Mononuclear cell (primary cell): ENCODE measurements around the gene SEH1L. TPM values are rescaled to one million over a fixed set of nuclear protein-coding genes. Genes with fewer than 3 reads are reported as not detected.

Experiments used
- H3K27me3 ChIP-seq: 2 replicates; pipeline ENCODE4 v1.6.0; 2011; ENCODE audit warnings: low read length, control low read depth; ENCODE audit not compliant: insufficient read depth
- H3K4me1 ChIP-seq: 2 replicates; pipeline ENCODE4 v1.5.1; 2011; ENCODE audit warnings: mild to moderate bottlenecking, low read length, control low read depth; ENCODE audit not compliant: insufficient read depth
- H3K4me3 ChIP-seq: 2 replicates; pipeline ENCODE4 v1.5.1; 2011; ENCODE audit warnings: mild to moderate bottlenecking, low read length, moderate library complexity
- H3K9me3 ChIP-seq: 2 replicates; pipeline ENCODE4 v1.5.1; 2011; ENCODE audit warnings: low read depth, mild to moderate bottlenecking, control low read depth, low read length
- total RNA-seq: library from RNA; depleted of rRNA; stranded (reverse); fragments of >200 nt; gene quantifications from one replicate; pipeline ENCODE4 v1.2.3, GENCODE V29; 2012

The SEH1L gene
- total RNA-seq, 1 donor = 17.1 TPM

- H3K27me3 ChIP-seq = no peaks in the 10 kb centered on the region
- H3K4me3 ChIP-seq = no peak overlapping the region
- H3K4me1 ChIP-seq = peaks cover 6% of the 10 kb centered on the region
- no peaks in the 10 kb centered on the region for H3K9me3 ChIP-seq
These were observed 18.2 kb upstream of the SEH1L start for GRCh38 chr18:12929477-12930083.

GRCh38 chr18:12930376-12930775, 17.4 kb upstream of the SEH1L start:
- no peaks in the 10 kb centered on the region for H3K9me3 ChIP-seq

GRCh38 chr18:12930908-12931307, 16.9 kb upstream of the SEH1L start:
- Histone ChIP-seq H3K27me3 (no peaks in the 10 kb centered on the region), H3K4me3 (no peak overlapping the region), H3K4me1 (peaks cover 6% of the 10 kb centered on the region), H3K9me3 (no peaks in the 10 kb centered on the region)

More at GRCh38 chr18:12930376-12930775, 17.4 kb upstream of the SEH1L start:
- Histone ChIP-seq H3K27me3 (no peaks in the 10 kb centered on the region), H3K4me1 (peaks cover 6% of the 10 kb centered on the region), H3K4me3 (no peak overlapping the region)

GRCh38 chr18:12933327-12933726, 14.5 kb upstream of the SEH1L start:
- Histone ChIP-seq H3K4me1 (peaks cover 6% of the 10 kb centered on the region), H3K9me3 (no peaks in the 10 kb centered on the region), H3K27me3 (no peaks in the 10 kb centered on the region), H3K4me3 (no peak overlapping the region)

- Histone ChIP-seq H3K27me3 (no peaks in the 10 kb centered on the region), H3K4me3 (no peak overlapping the region), H3K4me1 (peaks cover under 1% of the 10 kb centered on the region), H3K9me3 (no peaks in the 10 kb centered on the region)
These were observed 13.2 kb upstream of the SEH1L start for GRCh38 chr18:12934454-12935071.

- H3K4me3 ChIP-seq = no peak overlapping the region
- H3K4me1 ChIP-seq = no peaks in the 10 kb centered on the region
- H3K27me3 ChIP-seq = no peaks in the 10 kb centered on the region
- no peaks in the 10 kb centered on the region for H3K9me3 ChIP-seq
These were observed 8.6 kb upstream of the SEH1L start for GRCh38 chr18:12939162-12939561.

GRCh38 chr18:12943215-12943614, 4.6 kb upstream of the SEH1L start:
- no peaks in the 10 kb centered on the region for H3K9me3 ChIP-seq
- H3K4me3 ChIP-seq = no peak overlapping the region
- H3K27me3 ChIP-seq = no peaks in the 10 kb centered on the region
- H3K4me1 ChIP-seq = peaks cover 8% of the 10 kb centered on the region

GRCh38 chr18:12944709-12945108, 3.1 kb upstream of the SEH1L start:
- H3K27me3 ChIP-seq = no peaks in the 10 kb centered on the region
- no peaks in the 10 kb centered on the region for H3K9me3 ChIP-seq
- H3K4me3 ChIP-seq = no peak overlapping the region
- H3K4me1 ChIP-seq = peaks cover 20% of the 10 kb centered on the region

GRCh38 chr18:12946549-12947284, 1.1 kb upstream of the SEH1L start:
- Histone ChIP-seq H3K4me3 (peak overlapping the region; percentile 62), H3K4me1 (peaks cover 25% of the 10 kb centered on the region), H3K9me3 (no peaks in the 10 kb centered on the region), H3K27me3 (no peaks in the 10 kb centered on the region)

- H3K4me3 ChIP-seq = peak overlapping the region; percentile 60
- no peaks in the 10 kb centered on the region for H3K9me3 ChIP-seq
These were observed 416 bp downstream of the SEH1L start for GRCh38 chr18:12948050-12948804.

GRCh38 chr18:12958478-12958877, 10.7 kb downstream of the SEH1L start:
- Histone ChIP-seq H3K4me1 (no peaks in the 10 kb centered on the region), H3K27me3 (no peaks in the 10 kb centered on the region), H3K4me3 (no peak overlapping the region), H3K9me3 (no peaks in the 10 kb centered on the region)

More at GRCh38 chr18:12948050-12948804, 416 bp downstream of the SEH1L start:
- peaks cover 25% of the 10 kb centered on the region for H3K4me1 ChIP-seq
- no peaks in the 10 kb centered on the region for H3K27me3 ChIP-seq

- Histone ChIP-seq H3K4me1 (peaks cover 4% of the 10 kb centered on the region), H3K9me3 (no peaks in the 10 kb centered on the region), H3K4me3 (no peak overlapping the region), H3K27me3 (no peaks in the 10 kb centered on the region)
These were observed 12.6 kb downstream of the SEH1L start for GRCh38 chr18:12960395-12960794.

GRCh38 chr18:12960853-12961397, 13.1 kb downstream of the SEH1L start:
- peaks cover 4% of the 10 kb centered on the region for H3K4me1 ChIP-seq
- no peaks in the 10 kb centered on the region for H3K9me3 ChIP-seq
- H3K4me3 ChIP-seq = no peak overlapping the region
- H3K27me3 ChIP-seq = no peaks in the 10 kb centered on the region

GRCh38 chr18:12963069-12963468, 15.3 kb downstream of the SEH1L start:
- Histone ChIP-seq H3K4me1 (peaks cover 4% of the 10 kb centered on the region), H3K4me3 (no peak overlapping the region)

GRCh38 chr18:12968115-12968514, 20.3 kb downstream of the SEH1L start:
- H3K4me1 ChIP-seq = peaks cover 4% of the 10 kb centered on the region
- no peaks in the 10 kb centered on the region for H3K27me3 ChIP-seq
- H3K4me3 ChIP-seq = no peak overlapping the region
- H3K9me3 ChIP-seq = no peaks in the 10 kb centered on the region

More at GRCh38 chr18:12963069-12963468, 15.3 kb downstream of the SEH1L start:
- Histone ChIP-seq H3K9me3 (no peaks in the 10 kb centered on the region), H3K27me3 (no peaks in the 10 kb centered on the region)
